ENCODE results near the gene SPTLC2. TPM values are rescaled to one million over a fixed set of nuclear protein-coding genes. Genes with fewer than 3 reads are reported as not detected.
A peak's percentile ranks its signal among the peaks of the same experiment; 100 is the strongest.

The SPTLC2 gene
- total RNA-seq, 2 donors from 2014 or later = 20.0 to 24.5 TPM

DNA sequence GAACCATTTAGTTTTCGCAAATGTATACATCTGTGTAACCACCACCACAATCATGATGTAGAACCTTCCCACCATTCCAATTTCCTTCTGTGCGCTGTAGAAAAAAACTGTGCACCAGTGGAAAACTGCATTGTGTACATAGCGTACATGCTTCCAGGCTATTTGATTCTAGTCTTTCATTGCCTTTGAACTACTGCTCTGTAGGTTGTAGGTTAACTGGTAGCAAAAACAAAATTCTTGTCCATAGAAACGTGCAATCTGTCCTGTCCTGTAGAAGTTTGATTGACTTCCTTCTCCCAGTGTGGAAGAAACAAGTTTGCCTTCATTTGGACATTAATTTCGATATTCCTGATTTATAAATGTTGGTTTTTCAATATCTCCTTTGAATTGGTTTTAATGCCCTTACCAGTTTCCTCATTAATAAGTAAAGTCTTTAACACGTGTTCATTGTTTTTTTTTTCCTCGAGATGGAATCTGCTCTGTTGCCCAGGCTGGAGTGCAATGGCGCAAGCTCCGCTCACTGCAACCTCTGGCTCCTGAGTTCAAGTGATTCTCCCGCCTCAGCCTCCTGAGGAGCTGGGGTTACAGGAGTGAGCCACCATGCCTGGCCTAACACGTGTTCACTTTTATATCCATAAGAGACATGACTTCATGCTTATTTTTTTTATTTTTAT lies 114.2 kb downstream of the SPTLC2 start:
- H3K9me3 ChIP-seq = no peaks in the 10 kb centered on the region
- no peak overlapping the region for H3K4me3 ChIP-seq
- intact Hi-C loops (cut with DNase I) = no loop called here
- WGBS = 80% methylated on average over 11 of the region's 11 CpGs
- no peaks in the 10 kb centered on the region for H3K4me1 ChIP-seq (replicated peaks)
- TF ChIP-seq POLR2A (IDR thresholded peaks at IDR 0.05) (no peak), POLR2AphosphoS5 (IDR thresholded peaks at IDR 0.05) (no peak)
- TF ChIP-seq, protein P1, sequence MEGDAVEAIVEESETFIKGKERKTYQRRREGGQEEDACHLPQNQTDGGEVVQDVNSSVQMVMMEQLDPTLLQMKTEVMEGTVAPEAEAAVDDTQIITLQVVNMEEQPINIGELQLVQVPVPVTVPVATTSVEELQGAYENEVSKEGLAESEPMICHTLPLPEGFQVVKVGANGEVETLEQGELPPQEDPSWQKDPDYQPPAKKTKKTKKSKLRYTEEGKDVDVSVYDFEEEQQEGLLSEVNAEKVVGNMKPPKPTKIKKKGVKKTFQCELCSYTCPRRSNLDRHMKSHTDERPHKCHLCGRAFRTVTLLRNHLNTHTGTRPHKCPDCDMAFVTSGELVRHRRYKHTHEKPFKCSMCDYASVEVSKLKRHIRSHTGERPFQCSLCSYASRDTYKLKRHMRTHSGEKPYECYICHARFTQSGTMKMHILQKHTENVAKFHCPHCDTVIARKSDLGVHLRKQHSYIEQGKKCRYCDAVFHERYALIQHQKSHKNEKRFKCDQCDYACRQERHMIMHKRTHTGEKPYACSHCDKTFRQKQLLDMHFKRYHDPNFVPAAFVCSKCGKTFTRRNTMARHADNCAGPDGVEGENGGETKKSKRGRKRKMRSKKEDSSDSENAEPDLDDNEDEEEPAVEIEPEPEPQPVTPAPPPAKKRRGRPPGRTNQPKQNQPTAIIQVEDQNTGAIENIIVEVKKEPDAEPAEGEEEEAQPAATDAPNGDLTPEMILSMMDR (IDR thresholded peaks at IDR 0.05) = no peak
- no peaks in the 10 kb centered on the region for H3K27me3 ChIP-seq (replicated peaks; ENCODE audit: insufficient read depth)
- no peak for DNase-seq (ENCODE audit: low spot score)
- no peaks in the 10 kb centered on the region for H3K36me3 ChIP-seq
- H3K27ac ChIP-seq = no peak overlapping the region

DNA sequence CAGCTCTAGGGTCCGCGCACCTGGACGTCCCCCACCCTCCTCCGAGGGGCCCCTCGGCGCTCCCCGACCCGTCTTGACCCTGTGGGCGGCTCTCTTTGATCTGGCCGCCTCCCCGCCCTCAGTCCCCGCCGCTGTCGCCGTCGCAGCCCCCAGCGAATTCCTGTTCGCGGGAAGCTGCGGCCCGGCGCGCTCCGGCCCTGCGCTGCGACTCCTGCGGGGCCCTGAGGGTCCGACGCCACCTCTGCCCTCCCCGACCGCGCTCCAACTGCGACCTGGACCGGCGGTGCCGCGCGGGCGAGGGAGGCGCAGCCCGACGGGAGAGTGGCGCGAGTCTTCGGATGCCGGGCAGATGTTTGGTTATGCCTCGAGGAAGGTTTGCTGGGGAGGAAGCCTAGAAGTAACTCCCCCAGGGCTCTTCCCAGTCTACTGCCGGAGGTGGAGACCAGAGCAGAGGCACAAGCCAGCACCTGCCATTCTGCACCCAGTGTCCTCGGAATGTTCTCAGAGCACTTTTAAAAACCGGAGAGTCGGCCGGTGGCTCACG lies 117.4 kb downstream of the SPTLC2 start:
- Histone ChIP-seq H3K27ac (no peak overlapping the region), H3K4me3 (peak overlapping the region; percentile 39 to 41), H3K9me3 (no peaks in the 10 kb centered on the region), H3K36me3 (no peaks in the 10 kb centered on the region), H3K27me3 (replicated peaks; ENCODE audit: insufficient read depth) (no peaks in the 10 kb centered on the region), H3K4me1 (replicated peaks) (no peaks in the 10 kb centered on the region)
- intact Hi-C loops (cut with DNase I) = no loop called here
- DNase-seq (ENCODE audit: low spot score) = no peak
- WGBS = 3% methylated on average over 50 of the region's 53 CpGs
- TF ChIP-seq POLR2AphosphoS5 (IDR thresholded peaks at IDR 0.05) (no peak), POLR2A (IDR thresholded peaks at IDR 0.05) (no peak)
- TF ChIP-seq, protein P1 (IDR thresholded peaks at IDR 0.05) = no peak

DNA sequence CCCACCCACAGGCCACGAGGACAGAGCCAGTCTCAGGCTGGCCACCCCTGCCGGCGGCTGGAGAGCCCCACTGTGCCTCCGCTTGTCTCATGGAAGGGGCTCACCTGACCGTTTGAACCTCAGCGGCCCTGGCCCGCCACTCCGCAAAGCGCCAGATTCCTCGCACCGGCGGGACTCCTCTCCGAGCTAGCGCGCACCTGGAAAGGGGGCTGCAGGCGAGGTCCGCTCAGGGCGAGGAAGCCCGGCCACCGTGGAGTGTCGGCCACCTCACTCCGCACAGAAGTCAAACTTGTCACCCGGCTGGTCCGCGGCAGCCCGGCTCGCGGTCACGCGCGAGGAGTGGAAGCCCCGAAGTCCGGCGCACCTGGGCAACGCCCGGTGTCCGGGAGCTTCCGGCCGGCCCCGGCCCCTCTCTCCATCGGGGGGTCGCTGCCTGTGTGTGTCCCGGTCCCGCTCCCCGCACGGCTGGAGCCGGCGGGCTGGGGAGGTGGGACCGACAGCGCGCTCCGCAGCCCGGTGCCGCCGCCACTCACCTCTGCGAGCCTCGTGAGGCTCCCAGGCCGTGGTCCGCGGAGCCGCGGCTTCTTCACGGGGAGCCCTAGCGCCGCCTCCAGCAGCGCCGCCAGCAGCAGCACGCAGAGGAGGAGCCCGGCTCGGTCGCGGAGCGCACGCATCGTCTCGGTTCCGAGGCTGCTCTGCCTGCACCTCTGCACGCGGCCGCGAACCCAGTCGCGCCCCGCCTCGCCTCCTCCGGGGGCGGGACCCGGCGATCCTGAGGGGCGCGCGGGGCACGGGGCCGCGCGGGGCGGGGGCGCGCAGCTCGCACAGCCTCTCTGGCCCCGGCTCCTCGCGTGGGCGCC lies 118.1 kb downstream of the SPTLC2 start, which contains the start of gene ISM2:
Gene ISM2, minus strand, starts transcription at position 697 of the 860 bp plus-strand sequence. Its CDS starts 23 bp downstream, at position 674.
- Histone ChIP-seq H3K36me3 (no peaks in the 10 kb centered on the region), H3K4me3 (peak within 1 kb of the TSS; percentile 39 to 41), H3K27me3 (replicated peaks; ENCODE audit: insufficient read depth) (no peaks in the 10 kb centered on the region), H3K27ac (no peak within 1 kb of the TSS), H3K4me1 (replicated peaks) (no peaks in the 10 kb centered on the region), H3K9me3 (no peaks in the 10 kb centered on the region)
- WGBS = 5% methylated on average over 46 of the region's 104 CpGs
- TF ChIP-seq, protein P1 (IDR thresholded peaks at IDR 0.05) = no peak
- no peak for TF ChIP-seq POLR2A (IDR thresholded peaks at IDR 0.05)
- TF ChIP-seq POLR2AphosphoS5 (IDR thresholded peaks at IDR 0.05) = no peak
- peak; percentile 21 for DNase-seq (ENCODE audit: low spot score)
- intact Hi-C loops (cut with DNase I) = no loop called here

DNA sequence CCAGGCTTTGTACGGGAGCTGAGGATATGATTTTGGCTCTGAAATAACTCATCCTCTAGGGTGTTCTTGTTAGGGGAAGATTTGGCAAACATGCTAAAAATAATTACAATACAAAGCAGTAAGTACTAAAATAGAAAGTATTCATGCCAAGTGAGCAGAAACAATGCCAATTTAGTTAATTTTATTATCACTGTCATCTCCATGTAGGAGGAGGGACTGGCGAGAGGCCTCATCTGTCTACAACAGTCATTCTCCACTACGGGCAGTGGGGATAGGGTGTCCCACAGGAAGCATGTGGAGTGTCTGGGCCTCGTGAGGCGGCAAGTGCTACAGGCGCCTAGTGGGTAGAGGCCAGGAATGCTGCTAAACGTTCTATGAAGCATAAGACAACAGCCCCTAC lies 121.1 kb downstream of the SPTLC2 start:
- DNase-seq (ENCODE audit: low spot score) = no peak
- Histone ChIP-seq H3K36me3 (no peaks in the 10 kb centered on the region), H3K4me1 (replicated peaks) (no peaks in the 10 kb centered on the region), H3K27me3 (replicated peaks; ENCODE audit: insufficient read depth) (no peaks in the 10 kb centered on the region), H3K27ac (no peak overlapping the region), H3K4me3 (no peak overlapping the region), H3K9me3 (no peaks in the 10 kb centered on the region)
- 34% methylated on average over 7 of the region's 7 CpGs for WGBS
- intact Hi-C loops (cut with DNase I) = no loop called here
- TF ChIP-seq, protein P1 (IDR thresholded peaks at IDR 0.05) = no peak

Data from prostate gland (tissue), 2 donors.